Stomach (tissue), 9 donors: ENCODE measurements around the gene PNCK. TPM values are rescaled to one million over a fixed set of nuclear protein-coding genes. Genes with fewer than 3 reads are reported as not detected.

ENCODE experiments used
- DNase-seq, 2 donors: peaks; one replicate each; pipeline versions ENCODE4 v3.0.0 to v3.0.0-alpha.2; 2013 to 2019
- H3K27ac ChIP-seq, 5 donors: fragments of 200-600 bp in 4 of 5; sonication (generic) in 4 of 5; one replicate each; pipeline ENCODE4 v1.5.1; 2013 to 2019; ENCODE audit warnings: mild to moderate bottlenecking in 1 of 5, moderate library complexity in 1 of 5
- H3K27me3 ChIP-seq, 3 donors: fragments of 200-600 bp; sonication (generic); one replicate each; pipeline ENCODE4 v1.5.1; 2017 to 2019; ENCODE audit warnings: mixed run types in 1 of 3
- H3K36me3 ChIP-seq, 4 donors: fragments of 200-600 bp; sonication (generic); 1 replicate in 3 of 4; 2 replicates in 1 of 4; pipeline ENCODE4 v1.5.1; 2016 to 2019
- H3K4me1 ChIP-seq, 4 donors: fragments of 200-600 bp; sonication (generic); one replicate each; pipeline ENCODE4 v1.5.1; 2016 to 2019
- H3K4me3 ChIP-seq, 4 donors: fragments of 200-600 bp; sonication (generic) in 3 of 4; one replicate each; pipeline ENCODE4 v1.5.1; 2016 to 2019; ENCODE audit warnings: mild to moderate bottlenecking in 1 of 4
- H3K9me3 ChIP-seq, 4 donors: fragments of 200-600 bp; sonication (generic); one replicate each; pipeline ENCODE4 v1.5.1; 2016 to 2019
- CTCF ChIP-seq, 7 experiments: fragments of 450-650 bp in 4 of 7; fragments of 200-600 bp in 3 of 7; sonication (generic) in 3 of 7; IDR thresholded peaks; one replicate each; pipeline ENCODE4 v1.5.1; 2016 to 2019; ENCODE audit warnings: antibody characterized with exemption in 7 of 7, control low read depth in 2 of 7, mild to moderate bottlenecking in 1 of 7
- EP300 ChIP-seq: sonication (generic); formaldehyde crosslinking; IDR thresholded peaks from one replicate; pipeline ENCODE4 v1.6.1; 2017; ENCODE audit warnings: antibody characterized with exemption
- POLR2A ChIP-seq, 4 donors: fragments of 450-650 bp; IDR thresholded peaks; one replicate each; pipeline ENCODE4 v1.6.1; 2016; ENCODE audit warnings: antibody characterized with exemption in 4 of 4, control low read depth in 2 of 4, mild to moderate bottlenecking in 1 of 4, moderate library complexity in 1 of 4
- POLR2AphosphoS5 ChIP-seq, 3 donors: sonication (generic); formaldehyde crosslinking; IDR thresholded peaks; one replicate each; pipeline ENCODE4 v1.6.1; 2016; ENCODE audit warnings: antibody characterized with exemption in 3 of 3
- WGBS, 5 donors: extraction: QIAGEN DNeasy Blood & Tissue Kit in 3 of 5; methylation state at CpG; one replicate each; pipeline versions ENCODE4 v1.1.5 to v1.1.7; 2013 to 2018; 5-methylcytosine and 5-hydroxymethylcytosine counted together
- intact Hi-C: fragments of 100-400 bp; cut with DNase I; formaldehyde crosslinking; loops from one replicate; pipeline ENCODE4 v1.15.1; 2023; ENCODE audit warnings: low total_unique reads
- polyA plus RNA-seq, 3 donors: library from polyadenylated mRNA; stranded (reverse); fragments of 200-250 nt; gene quantifications; one replicate each; pipeline ENCODE4 v1.2.3, GENCODE V29; 2013
- total RNA-seq, 5 donors: library from RNA; depleted of rRNA; stranded (reverse); fragments of >200 nt; gene quantifications; one replicate each; pipeline versions ENCODE4 v1.1.0 to v1.2.3, GENCODE V29; 2014 to 2016
- donor health status: healthy with polysubstance abuse.
- donor health status: Bipolar disorder and iron deficiency.
- donor health status: healthy.

Gene PNCK
- total and polyA plus RNA-seq, 8 donors, result 0.44 to 21.0 (median 8.3) TPM; not detected in 1

DNA sequence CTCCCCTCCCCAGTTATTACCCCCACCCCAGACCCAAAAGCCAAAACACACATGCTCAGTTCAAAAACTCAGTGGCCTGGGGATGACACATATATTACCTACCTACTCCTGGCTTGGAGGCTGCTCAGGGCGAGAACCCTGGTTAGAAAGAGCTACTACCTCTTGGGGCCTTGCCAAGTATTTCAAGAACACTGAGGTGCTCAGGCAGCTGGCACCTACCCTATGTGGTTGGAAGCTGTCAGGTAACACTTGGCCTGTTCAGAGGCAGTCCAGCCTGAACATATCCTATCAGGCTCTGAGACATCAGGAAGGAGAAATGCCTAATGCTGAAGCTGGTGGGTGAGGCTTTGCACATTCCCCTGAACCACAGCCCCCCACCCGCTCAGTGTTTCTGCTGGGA, 45.6 kb upstream of the PNCK start:
- H3K4me3 ChIP-seq, result no peak overlapping the region
- H3K4me1 ChIP-seq, result peaks cover 11 to 27% (median 14%) of the 10 kb centered on the region in 4 donors
- peaks cover 10 to 63% (median 57%) of the 10 kb centered on the region in 4 donors for H3K36me3 ChIP-seq
- H3K27me3 ChIP-seq, result peaks cover 0 to 5% (median 0%) of the 10 kb centered on the region in 3 donors
- no peak for DNase-seq
- intact Hi-C loops, result no loop called here
- no peak for TF ChIP-seq CTCF (IDR thresholded peaks at IDR 0.05)
- H3K9me3 ChIP-seq, result peaks cover 0 to 15% (median 2%) of the 10 kb centered on the region in 4 donors
- H3K27ac ChIP-seq, result no peak overlapping the region
- 33 to 72% (median 61%) methylated on average over 1 to 2 of the region's 2 CpGs for whole genome bisulfite sequencing, 5 donors

- Histone ChIP-seq H3K27ac (no peak overlapping the region), H3K4me1 (peaks cover 4 to 19% (median 6%) of the 10 kb centered on the region in 4 donors), H3K27me3 (peaks cover 0 to 5% (median 0%) of the 10 kb centered on the region in 3 donors), H3K9me3 (no peaks in the 10 kb centered on the region), H3K4me3 (no peak overlapping the region), H3K36me3 (peaks cover 10 to 80% (median 71%) of the 10 kb centered on the region in 4 donors)
- TF ChIP-seq CTCF (IDR thresholded peaks at IDR 0.05) (no peak), POLR2A (IDR thresholded peaks at IDR 0.05) (no peak), POLR2AphosphoS5 (IDR thresholded peaks at IDR 0.05) (no peak), EP300 (no peak)
- 87 to 94% (median 91%) methylated on average over 9 of the region's 9 CpGs for WGBS, 5 donors
- DNase-seq, result no peak
- intact Hi-C loops, result no loop called here
Measured at GRCh38 chrX:153717445-153717844, 43.8 kb upstream of the PNCK start.

DNA sequence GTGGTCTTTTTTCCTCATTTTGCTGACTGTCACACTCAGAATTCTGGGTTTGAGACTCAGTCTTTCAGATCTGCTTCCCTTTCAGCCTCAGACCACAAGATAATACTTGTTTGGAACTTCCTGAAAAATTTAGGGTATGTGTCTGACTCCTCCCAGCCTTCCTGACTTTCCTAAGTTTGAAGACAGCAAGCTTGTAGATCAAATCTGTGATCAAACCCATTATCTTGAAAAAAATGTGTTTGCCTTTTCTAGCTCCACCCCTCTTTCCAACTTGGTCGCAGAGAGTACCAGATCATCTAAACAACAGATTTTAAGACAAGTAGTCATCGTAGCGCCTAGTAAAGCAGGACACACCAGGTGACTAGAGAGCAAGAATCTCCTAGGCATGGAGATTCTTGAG, 40.6 kb upstream of the PNCK start:
- peaks cover 5 to 86% (median 74%) of the 10 kb centered on the region in 4 donors for H3K36me3 ChIP-seq
- no peak for TF ChIP-seq EP300
- TF ChIP-seq POLR2A (IDR thresholded peaks at IDR 0.05), result no peak
- TF ChIP-seq POLR2AphosphoS5 (IDR thresholded peaks at IDR 0.05), result no peak
- TF ChIP-seq CTCF (IDR thresholded peaks at IDR 0.05), result no peak
- 66 to 89% (median 77%) methylated on average over 3 of the region's 3 CpGs for WGBS, 5 donors
- H3K4me3 ChIP-seq, result no peak overlapping the region
- intact Hi-C loops, result no loop called here
- peaks cover 0 to 8% (median 0%) of the 10 kb centered on the region in 4 donors for H3K4me1 ChIP-seq
- H3K9me3 ChIP-seq, result no peaks in the 10 kb centered on the region
- H3K27me3 ChIP-seq, result no peaks in the 10 kb centered on the region
- DNase-seq, result no peak
- no peak overlapping the region for H3K27ac ChIP-seq

DNA sequence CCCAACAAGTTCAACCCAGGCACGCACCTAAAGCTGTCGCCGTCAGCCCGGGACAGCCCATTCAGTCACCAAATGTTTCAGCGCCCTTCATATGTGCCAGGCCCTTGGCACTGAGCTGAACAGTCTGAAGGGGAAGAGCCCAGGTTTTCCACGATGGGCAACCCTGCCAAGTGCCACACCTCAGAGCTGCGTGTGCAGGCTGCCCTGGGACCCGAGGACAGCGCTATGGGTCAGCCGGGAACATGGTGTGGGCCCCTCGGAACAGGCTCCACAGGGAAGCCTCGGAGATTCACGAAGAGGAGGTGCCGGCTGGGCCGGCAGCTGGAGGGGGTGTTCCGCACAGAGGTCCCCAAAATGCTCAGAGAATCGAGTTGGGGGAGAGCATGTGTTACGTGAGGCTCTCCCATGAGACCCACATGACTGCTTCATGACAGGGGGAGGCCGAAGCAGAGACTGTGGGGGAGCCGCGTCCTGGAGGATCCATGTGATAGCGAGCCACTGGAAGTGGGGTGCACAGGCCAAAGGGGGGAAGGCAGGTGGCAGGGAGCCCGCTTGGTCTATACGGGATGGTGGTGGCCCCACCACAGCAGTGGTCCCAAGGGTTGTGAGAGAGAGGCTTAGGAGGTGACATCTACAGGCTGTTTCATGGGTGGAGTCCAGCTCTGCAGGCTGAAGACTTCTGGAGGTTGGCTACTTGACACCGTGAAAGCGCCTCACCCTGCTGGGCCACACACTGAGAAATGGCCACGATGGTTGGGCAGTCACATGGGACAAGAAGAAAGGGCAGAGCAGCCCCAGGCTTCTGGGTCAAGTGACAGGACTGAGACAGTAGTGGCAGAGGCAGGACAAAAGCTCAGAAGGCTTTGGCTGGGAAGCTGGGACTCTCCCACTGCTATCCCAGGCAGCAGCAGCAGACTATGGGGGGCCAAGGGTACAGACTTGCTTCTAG, 36.4 kb upstream of the PNCK start:
- H3K4me1 ChIP-seq, result peaks cover 0 to 18% (median 5%) of the 10 kb centered on the region in 4 donors
- WGBS, 5 donors, result 78 to 87% (median 83%) methylated on average over 16 to 27 of the region's 27 CpGs
- TF ChIP-seq CTCF (IDR thresholded peaks at IDR 0.05), result no peak
- TF ChIP-seq EP300, result no peak
- TF ChIP-seq POLR2AphosphoS5 (IDR thresholded peaks at IDR 0.05), result no peak
- no peak for TF ChIP-seq POLR2A (IDR thresholded peaks at IDR 0.05)
- no peak overlapping the region for H3K27ac ChIP-seq
- intact Hi-C loops, result no loop called here
- H3K27me3 ChIP-seq, result no peaks in the 10 kb centered on the region
- H3K9me3 ChIP-seq, result no peaks in the 10 kb centered on the region
- H3K36me3 ChIP-seq, result peaks cover under 1 to 58% (median 43%) of the 10 kb centered on the region in 4 donors
- H3K4me3 ChIP-seq, result no peak overlapping the region
- no peak for DNase-seq
